GM12873 (cell line): ENCODE data around the gene GMDS.

Experiments
- TF ChIP-seq, protein P1 (sequence below): IDR thresholded peaks from 2 replicates; pipeline ENCODE4 v1.5.1; 2012; ENCODE audit warnings: low read depth, mild to moderate bottlenecking, moderate library complexity, low read length, control low read depth; ENCODE audit not compliant: insufficient read depth; ENCODE audit errors: missing control alignments

The GMDS gene

GRCh38 chr6:1667805-1668175 lies 577.6 kb downstream of the GMDS start:
- TF ChIP-seq, protein P1, sequence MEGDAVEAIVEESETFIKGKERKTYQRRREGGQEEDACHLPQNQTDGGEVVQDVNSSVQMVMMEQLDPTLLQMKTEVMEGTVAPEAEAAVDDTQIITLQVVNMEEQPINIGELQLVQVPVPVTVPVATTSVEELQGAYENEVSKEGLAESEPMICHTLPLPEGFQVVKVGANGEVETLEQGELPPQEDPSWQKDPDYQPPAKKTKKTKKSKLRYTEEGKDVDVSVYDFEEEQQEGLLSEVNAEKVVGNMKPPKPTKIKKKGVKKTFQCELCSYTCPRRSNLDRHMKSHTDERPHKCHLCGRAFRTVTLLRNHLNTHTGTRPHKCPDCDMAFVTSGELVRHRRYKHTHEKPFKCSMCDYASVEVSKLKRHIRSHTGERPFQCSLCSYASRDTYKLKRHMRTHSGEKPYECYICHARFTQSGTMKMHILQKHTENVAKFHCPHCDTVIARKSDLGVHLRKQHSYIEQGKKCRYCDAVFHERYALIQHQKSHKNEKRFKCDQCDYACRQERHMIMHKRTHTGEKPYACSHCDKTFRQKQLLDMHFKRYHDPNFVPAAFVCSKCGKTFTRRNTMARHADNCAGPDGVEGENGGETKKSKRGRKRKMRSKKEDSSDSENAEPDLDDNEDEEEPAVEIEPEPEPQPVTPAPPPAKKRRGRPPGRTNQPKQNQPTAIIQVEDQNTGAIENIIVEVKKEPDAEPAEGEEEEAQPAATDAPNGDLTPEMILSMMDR: no peak

DNA sequence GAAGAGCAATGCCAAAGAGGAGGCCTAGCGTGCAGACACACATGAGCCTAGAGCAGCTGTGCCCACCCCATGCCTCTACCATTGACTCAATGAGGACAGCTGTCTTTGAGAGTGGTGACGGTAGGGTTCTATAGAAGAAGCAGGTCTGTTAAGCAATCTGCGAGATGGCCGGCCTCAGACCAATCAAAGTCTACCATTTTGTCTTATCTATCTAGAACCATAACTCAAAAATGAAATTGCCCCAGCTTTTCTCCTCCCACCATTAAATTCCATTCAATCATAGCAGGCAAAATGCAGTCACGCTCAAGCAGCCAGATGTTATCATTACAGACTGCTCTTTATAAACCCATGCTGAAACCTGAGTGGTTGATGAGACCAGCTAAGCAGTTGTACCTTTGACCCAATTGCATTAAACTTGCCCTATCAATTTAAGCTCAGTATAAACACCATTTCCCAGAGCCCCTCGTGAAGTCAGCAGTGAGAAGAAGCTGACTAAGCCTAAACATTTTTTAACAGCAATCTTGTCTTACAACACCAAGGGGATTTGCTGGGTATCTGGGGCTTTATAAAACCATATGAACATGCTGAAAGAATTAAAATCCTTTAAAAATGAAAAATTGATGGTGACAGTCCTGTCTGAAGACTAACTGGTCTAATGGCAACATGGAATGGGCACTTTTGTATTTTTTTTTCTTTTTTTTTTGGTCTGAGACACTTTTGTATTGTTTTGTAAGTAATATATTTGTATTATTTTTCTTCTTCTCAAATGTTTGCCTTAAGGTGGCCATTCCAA lies 578.2 kb downstream of the GMDS start:
- TF ChIP-seq, protein P1: no peak

- TF ChIP-seq, protein P1: no peak
Measured at GRCh38 chr6:1665214-1665613, 580.2 kb downstream of the GMDS start.

- TF ChIP-seq, protein P1: no peak
Measured at GRCh38 chr6:1664329-1664728, 581.1 kb downstream of the GMDS start.

GRCh38 chr6:1663511-1663910 lies 581.9 kb downstream of the GMDS start:
- TF ChIP-seq, protein P1: no peak

- TF ChIP-seq, protein P1: no peak
Measured at GRCh38 chr6:1662534-1662933, 582.9 kb downstream of the GMDS start.

DNA sequence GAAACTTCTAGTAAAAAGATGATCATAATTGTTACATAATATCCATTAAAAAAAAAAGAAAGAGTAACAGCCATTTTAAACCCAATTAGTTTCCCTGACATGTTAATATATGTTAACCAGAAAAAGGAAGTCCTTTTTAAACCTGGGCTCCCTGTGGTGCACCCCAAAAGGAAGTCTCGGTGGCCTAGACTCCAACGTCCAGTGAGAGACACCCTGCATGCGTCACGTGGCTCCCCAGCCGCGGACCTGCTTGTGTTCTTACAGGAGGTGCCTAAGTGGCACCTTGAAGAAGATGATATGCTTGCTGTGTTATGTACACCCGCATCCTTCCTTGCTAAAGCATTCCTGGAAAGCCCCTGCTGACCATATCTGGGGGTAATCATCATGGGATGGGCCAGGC lies 585.6 kb downstream of the GMDS start:
- TF ChIP-seq, protein P1: no peak
